Measurements from ENCODE around the gene MAGEB4. TPM values are rescaled to one million over a fixed set of nuclear protein-coding genes. Genes with fewer than 3 reads are reported as not detected.
A peak's percentile ranks its signal among the peaks of the same experiment; 100 is the strongest.

MAGEB4 gene
- total RNA-seq, 1 experiment from 2014 or later, result not detected

- DNase-seq (ENCODE audit: low read depth, low spot score), result peak; percentile 53
- in situ Hi-C loops (cut with HindIII; ENCODE audit: low pct_unique_long_range_greater_than_20kb, low sequenced_read_pairs), result no loop called here
Observed at GRCh38 chrX:30275498-30275897, 33.7 kb downstream of the MAGEB4 start.

GRCh38 chrX:30278365-30278764, 36.6 kb downstream of the MAGEB4 start:
- in situ Hi-C loops (cut with HindIII; ENCODE audit: low pct_unique_long_range_greater_than_20kb, low sequenced_read_pairs), result no loop called here
- no peak for DNase-seq (ENCODE audit: low read depth, low spot score)

- in situ Hi-C loops (cut with HindIII; ENCODE audit: low pct_unique_long_range_greater_than_20kb, low sequenced_read_pairs), result no loop called here
- DNase-seq (ENCODE audit: low read depth, low spot score), result no peak
Observed at GRCh38 chrX:30280428-30280827, 38.6 kb downstream of the MAGEB4 start.

GRCh38 chrX:30282527-30282926, 40.7 kb downstream of the MAGEB4 start:
- in situ Hi-C loops (cut with HindIII; ENCODE audit: low pct_unique_long_range_greater_than_20kb, low sequenced_read_pairs), result no loop called here
- DNase-seq (ENCODE audit: low read depth, low spot score), result no peak

- in situ Hi-C loops (cut with HindIII; ENCODE audit: low pct_unique_long_range_greater_than_20kb, low sequenced_read_pairs), result no loop called here
- DNase-seq (ENCODE audit: low read depth, low spot score), result peak; percentile 40
Observed at GRCh38 chrX:30283456-30284200, 41.8 kb downstream of the MAGEB4 start.

Other genes with a start within 250 kb of the MAGEB4 start
- 30.2 and 32.1 TPM in 2 replicates for gene MAGEB2, start 26.4 kb upstream of the MAGEB4 start, total RNA-seq (2014; rRNA removed; shearing (Covaris generic))
- gene MAGEB3, start 11.3 kb upstream of the MAGEB4 start, total RNA-seq (2014; rRNA removed; shearing (Covaris generic)), result not detected in 2 replicates
- not detected in 2 replicates for gene MAGEB1, start 5.1 kb downstream of the MAGEB4 start, total RNA-seq (2014; rRNA removed; shearing (Covaris generic))
- gene NR0B1, start 67.4 kb downstream of the MAGEB4 start, total RNA-seq (2014; rRNA removed; shearing (Covaris generic)), result 1.5 and 2.0 TPM in 2 replicates